Measurements from ENCODE around the gene DLL1.

Gene DLL1

GRCh38 chr6:170271771-170272314, 19.0 kb downstream of the DLL1 start:
- in situ Hi-C loops (cut with HindIII; ENCODE audit: low sequenced_read_pairs), result no loop called here
- H3K4me3 ChIP-seq (ENCODE audit: low read depth, low read length), result no peak overlapping the region
- no peak for DNase-seq (ENCODE audit: low read depth, low spot score)
- TF ChIP-seq, protein P1, sequence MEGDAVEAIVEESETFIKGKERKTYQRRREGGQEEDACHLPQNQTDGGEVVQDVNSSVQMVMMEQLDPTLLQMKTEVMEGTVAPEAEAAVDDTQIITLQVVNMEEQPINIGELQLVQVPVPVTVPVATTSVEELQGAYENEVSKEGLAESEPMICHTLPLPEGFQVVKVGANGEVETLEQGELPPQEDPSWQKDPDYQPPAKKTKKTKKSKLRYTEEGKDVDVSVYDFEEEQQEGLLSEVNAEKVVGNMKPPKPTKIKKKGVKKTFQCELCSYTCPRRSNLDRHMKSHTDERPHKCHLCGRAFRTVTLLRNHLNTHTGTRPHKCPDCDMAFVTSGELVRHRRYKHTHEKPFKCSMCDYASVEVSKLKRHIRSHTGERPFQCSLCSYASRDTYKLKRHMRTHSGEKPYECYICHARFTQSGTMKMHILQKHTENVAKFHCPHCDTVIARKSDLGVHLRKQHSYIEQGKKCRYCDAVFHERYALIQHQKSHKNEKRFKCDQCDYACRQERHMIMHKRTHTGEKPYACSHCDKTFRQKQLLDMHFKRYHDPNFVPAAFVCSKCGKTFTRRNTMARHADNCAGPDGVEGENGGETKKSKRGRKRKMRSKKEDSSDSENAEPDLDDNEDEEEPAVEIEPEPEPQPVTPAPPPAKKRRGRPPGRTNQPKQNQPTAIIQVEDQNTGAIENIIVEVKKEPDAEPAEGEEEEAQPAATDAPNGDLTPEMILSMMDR (IDR thresholded peaks at IDR 0.05; ENCODE audit: low read depth, low read length), result no peak

DNA sequence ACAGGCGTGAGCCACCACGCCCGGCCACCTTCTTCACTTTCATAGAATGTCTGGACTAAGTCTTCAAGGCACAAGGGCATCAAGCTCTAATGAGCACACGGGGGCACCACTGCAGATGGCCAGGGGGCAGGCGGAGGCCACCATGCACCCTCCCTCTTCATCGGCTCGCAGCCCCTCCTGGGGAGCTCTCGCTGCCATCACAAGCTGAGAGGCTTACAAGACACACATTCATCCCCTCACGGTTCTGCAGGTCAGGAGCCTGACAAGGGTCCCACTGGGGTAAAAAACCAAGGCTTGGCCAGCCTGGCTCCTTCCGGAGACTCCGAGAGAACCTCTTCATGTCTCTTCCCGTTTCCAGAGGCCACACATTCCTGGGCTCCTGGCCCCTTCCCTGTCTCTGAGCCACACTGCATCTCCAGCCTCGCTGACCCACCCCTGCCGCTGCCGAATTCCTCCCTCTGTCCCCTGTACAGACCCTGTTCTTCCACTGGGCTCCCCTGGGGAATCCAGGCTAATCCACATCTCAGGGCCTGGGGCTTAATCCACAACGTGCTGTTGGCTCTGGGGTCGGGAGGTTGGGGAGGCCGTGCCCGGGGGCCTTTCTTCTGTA, 19.8 kb downstream of the DLL1 start:
- TF ChIP-seq, protein P1 (IDR thresholded peaks at IDR 0.05; ENCODE audit: low read depth, low read length), result no peak
- DNase-seq (ENCODE audit: low read depth, low spot score), result no peak
- in situ Hi-C loops (cut with HindIII; ENCODE audit: low sequenced_read_pairs), result no loop called here
- no peak overlapping the region for H3K4me3 ChIP-seq (ENCODE audit: low read depth, low read length)

DNA sequence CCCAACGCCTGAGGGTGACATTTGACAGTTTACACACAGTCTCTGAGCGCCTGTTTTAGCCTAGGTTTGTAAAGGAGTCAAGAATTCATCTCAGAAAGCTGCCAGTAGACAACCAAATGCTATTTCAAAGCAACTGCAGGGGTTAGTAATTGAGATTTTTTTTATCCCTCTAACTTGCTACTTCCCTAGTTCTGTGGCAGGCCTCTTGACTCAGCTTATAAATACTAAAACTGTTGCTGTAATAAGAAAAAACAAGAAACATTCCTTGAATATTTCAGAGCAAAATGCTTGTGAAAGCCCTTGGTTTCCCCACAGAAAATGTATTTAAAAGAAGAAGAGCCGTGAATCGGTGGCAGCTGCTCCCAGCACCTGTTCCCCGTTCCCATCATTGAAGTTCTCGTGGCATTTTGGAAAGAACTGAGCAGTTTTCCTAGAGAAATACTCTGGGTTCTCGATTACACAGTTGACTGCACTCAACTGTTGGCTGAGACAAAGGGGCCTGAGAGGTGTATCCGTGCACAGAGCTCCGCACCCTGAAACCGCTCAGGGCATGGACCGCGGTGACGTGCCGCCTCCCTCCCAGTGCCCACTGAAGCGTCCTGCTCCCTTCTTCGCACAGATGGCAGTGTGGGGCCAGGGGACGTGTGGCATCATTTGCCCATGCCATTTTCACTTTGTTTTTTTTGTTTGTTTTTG, 20.9 kb downstream of the DLL1 start:
- in situ Hi-C loops (cut with HindIII; ENCODE audit: low sequenced_read_pairs), result no loop called here
- no peak for DNase-seq (ENCODE audit: low read depth, low spot score)
- no peak overlapping the region for H3K4me3 ChIP-seq (ENCODE audit: low read depth, low read length)
- TF ChIP-seq, protein P1 (IDR thresholded peaks at IDR 0.05; ENCODE audit: low read depth, low read length), result no peak

DNA sequence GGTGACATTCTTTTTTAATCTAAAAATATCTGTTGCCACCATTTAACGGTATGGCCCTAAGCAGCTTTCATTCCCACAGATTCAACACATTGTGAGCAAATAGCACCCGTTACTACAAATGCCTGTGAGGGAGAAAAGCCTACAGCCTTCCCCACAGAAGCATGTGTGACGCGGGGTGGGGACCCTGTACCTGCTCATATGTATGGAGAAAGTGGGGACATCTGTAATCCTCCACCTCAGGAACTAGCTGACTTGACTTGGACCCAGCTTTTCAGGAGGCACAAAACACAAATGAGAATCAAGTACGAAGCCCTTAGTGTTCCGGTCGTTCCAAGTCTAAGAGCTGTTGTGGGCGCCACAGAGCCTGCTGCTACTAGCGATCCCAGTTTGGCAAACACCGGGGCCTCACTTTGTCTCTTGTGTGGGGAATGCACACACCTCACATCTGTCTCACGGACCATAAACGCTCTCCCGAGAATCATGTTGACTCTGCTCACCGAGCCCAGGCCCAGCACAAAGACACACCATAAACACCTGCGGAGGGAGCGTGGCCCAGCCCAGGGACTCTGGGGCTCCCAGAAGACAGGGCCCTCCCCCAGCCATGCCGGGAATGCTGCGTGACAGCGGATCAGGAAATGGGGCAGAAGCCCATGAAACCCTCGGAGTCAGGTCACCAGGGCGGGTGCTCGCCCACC, 21.6 kb downstream of the DLL1 start:
- in situ Hi-C loops (cut with HindIII; ENCODE audit: low sequenced_read_pairs), result no loop called here
- no peak for DNase-seq (ENCODE audit: low read depth, low spot score)
- no peak overlapping the region for H3K4me3 ChIP-seq (ENCODE audit: low read depth, low read length)
- TF ChIP-seq, protein P1 (IDR thresholded peaks at IDR 0.05; ENCODE audit: low read depth, low read length), result no peak

- DNase-seq (ENCODE audit: low read depth, low spot score), result no peak
- no peak overlapping the region for H3K4me3 ChIP-seq (ENCODE audit: low read depth, low read length)
- TF ChIP-seq, protein P1 (IDR thresholded peaks at IDR 0.05; ENCODE audit: low read depth, low read length), result no peak
- in situ Hi-C loops (cut with HindIII; ENCODE audit: low sequenced_read_pairs), result no loop called here
Measured at GRCh38 chr6:170268216-170269129, 22.4 kb downstream of the DLL1 start.

- TF ChIP-seq, protein P1 (IDR thresholded peaks at IDR 0.05; ENCODE audit: low read depth, low read length), result no peak
- in situ Hi-C loops (cut with HindIII; ENCODE audit: low sequenced_read_pairs), result no loop called here
- no peak for DNase-seq (ENCODE audit: low read depth, low spot score)
- no peak overlapping the region for H3K4me3 ChIP-seq (ENCODE audit: low read depth, low read length)
Measured at GRCh38 chr6:170267688-170268087, 23.2 kb downstream of the DLL1 start.
